ENCODE measurements around the gene PTPN4. TPM values are rescaled to one million over a fixed set of nuclear protein-coding genes. Genes with fewer than 3 reads are reported as not detected.

Gene PTPN4
- total RNA-seq, 1 donor, result 19.5 TPM

DNA sequence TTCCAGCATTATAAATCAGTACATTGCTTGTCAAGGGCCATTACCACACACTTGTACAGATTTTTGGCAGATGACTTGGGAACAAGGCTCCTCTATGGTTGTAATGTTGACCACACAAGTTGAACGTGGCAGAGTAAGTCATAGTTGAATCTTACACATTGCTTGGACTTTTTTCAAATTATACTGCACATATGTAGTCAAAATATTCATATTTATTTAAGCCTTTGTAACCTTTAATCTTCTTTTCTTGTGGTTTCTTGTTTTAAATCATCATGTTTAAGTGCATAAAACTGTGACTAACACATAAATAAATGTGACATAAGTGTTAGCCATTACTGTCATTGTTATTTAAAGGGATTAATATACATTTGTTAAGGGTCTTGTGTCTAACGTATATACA lies 201.1 kb downstream of the PTPN4 start:
- H3K27ac ChIP-seq (ENCODE audit: low read depth, low read length), result no peak overlapping the region
- TF ChIP-seq, protein P1, sequence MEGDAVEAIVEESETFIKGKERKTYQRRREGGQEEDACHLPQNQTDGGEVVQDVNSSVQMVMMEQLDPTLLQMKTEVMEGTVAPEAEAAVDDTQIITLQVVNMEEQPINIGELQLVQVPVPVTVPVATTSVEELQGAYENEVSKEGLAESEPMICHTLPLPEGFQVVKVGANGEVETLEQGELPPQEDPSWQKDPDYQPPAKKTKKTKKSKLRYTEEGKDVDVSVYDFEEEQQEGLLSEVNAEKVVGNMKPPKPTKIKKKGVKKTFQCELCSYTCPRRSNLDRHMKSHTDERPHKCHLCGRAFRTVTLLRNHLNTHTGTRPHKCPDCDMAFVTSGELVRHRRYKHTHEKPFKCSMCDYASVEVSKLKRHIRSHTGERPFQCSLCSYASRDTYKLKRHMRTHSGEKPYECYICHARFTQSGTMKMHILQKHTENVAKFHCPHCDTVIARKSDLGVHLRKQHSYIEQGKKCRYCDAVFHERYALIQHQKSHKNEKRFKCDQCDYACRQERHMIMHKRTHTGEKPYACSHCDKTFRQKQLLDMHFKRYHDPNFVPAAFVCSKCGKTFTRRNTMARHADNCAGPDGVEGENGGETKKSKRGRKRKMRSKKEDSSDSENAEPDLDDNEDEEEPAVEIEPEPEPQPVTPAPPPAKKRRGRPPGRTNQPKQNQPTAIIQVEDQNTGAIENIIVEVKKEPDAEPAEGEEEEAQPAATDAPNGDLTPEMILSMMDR (IDR thresholded peaks at IDR 0.05; ENCODE audit: extremely low read depth, low read depth, low read length), result no peak
- no peak overlapping the region for H2AFZ ChIP-seq (ENCODE audit: low read length)
- no peaks in the 10 kb centered on the region for H3K36me3 ChIP-seq (ENCODE audit: insufficient read depth, low read length)
- H3K9me3 ChIP-seq (ENCODE audit: low read depth, low read length), result no peaks in the 10 kb centered on the region
- H3K27me3 ChIP-seq (ENCODE audit: insufficient read depth, low read length), result no peaks in the 10 kb centered on the region
- H3K79me2 ChIP-seq (ENCODE audit: insufficient read depth, low read length), result no peaks in the 10 kb centered on the region
- peaks cover 11% of the 10 kb centered on the region for H3K4me1 ChIP-seq (ENCODE audit: insufficient read depth, low read length)
- no peaks in the 10 kb centered on the region for H4K20me1 ChIP-seq (ENCODE audit: insufficient read depth, low read length)
- H3K4me3 ChIP-seq (ENCODE audit: insufficient read depth, low read length), result no peak overlapping the region
- DNase-seq (ENCODE audit: insufficient read length, low spot score, missing footprints), result no peak
- no peak overlapping the region for H3K4me2 ChIP-seq (ENCODE audit: insufficient read depth, low read length)

DNA sequence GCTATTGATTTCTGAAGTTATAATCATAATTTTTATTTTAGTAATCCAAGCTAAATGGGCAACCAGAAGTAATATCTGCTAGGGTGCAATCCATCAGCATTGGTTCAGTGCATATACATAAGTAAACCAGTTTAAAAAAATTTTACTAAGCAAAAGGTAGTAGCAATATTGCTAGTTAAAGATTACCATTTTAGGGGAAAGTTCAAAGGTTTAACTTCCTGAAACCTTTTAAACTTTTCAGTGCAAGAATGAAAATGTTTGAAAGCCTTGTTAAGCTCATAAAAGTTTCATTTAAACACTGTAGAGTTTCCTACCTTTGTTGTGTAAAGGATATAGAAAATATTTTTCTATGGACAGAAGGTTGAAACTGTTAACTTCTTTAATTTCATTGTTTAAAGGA lies 222.2 kb downstream of the PTPN4 start:
- Histone ChIP-seq H3K4me2 (ENCODE audit: insufficient read depth, low read length) (no peak overlapping the region), H2AFZ (ENCODE audit: low read length) (no peak overlapping the region), H4K20me1 (ENCODE audit: insufficient read depth, low read length) (no peaks in the 10 kb centered on the region), H3K79me2 (ENCODE audit: insufficient read depth, low read length) (no peaks in the 10 kb centered on the region), H3K27ac (ENCODE audit: low read depth, low read length) (no peak overlapping the region), H3K27me3 (ENCODE audit: insufficient read depth, low read length) (no peaks in the 10 kb centered on the region), H3K9me3 (ENCODE audit: low read depth, low read length) (no peaks in the 10 kb centered on the region), H3K4me3 (ENCODE audit: insufficient read depth, low read length) (no peak overlapping the region), H3K4me1 (ENCODE audit: insufficient read depth, low read length) (no peaks in the 10 kb centered on the region), H3K36me3 (ENCODE audit: insufficient read depth, low read length) (no peaks in the 10 kb centered on the region)
- DNase-seq (ENCODE audit: insufficient read length, low spot score, missing footprints), result no peak
- TF ChIP-seq, protein P1 (IDR thresholded peaks at IDR 0.05; ENCODE audit: extremely low read depth, low read depth, low read length), result no peak

DNA sequence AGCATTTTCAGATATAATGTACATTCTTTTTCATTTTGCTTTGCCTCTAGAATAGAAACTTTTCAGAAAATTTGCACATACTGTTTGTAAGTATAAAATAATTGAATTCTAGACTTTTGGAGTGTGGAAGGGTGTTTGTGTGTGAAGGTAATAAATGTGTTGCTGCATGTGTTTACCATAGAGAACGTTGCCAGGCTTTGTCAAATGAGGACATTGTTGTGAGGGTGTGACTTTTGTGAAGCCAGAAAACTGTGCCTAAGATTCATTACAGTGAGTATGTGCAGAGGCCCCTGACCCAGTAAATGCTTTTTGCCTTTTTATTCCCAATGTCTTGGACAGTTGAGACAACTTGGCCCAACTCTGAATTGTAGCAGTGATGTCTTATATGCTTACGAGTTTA lies 222.8 kb downstream of the PTPN4 start:
- no peak overlapping the region for H2AFZ ChIP-seq (ENCODE audit: low read length)
- H3K4me3 ChIP-seq (ENCODE audit: insufficient read depth, low read length), result no peak overlapping the region
- H3K9me3 ChIP-seq (ENCODE audit: low read depth, low read length), result no peaks in the 10 kb centered on the region
- H3K4me1 ChIP-seq (ENCODE audit: insufficient read depth, low read length), result no peaks in the 10 kb centered on the region
- no peak overlapping the region for H3K27ac ChIP-seq (ENCODE audit: low read depth, low read length)
- no peaks in the 10 kb centered on the region for H3K79me2 ChIP-seq (ENCODE audit: insufficient read depth, low read length)
- H3K27me3 ChIP-seq (ENCODE audit: insufficient read depth, low read length), result no peaks in the 10 kb centered on the region
- TF ChIP-seq, protein P1 (IDR thresholded peaks at IDR 0.05; ENCODE audit: extremely low read depth, low read depth, low read length), result no peak
- no peak for DNase-seq (ENCODE audit: insufficient read length, low spot score, missing footprints)
- no peaks in the 10 kb centered on the region for H4K20me1 ChIP-seq (ENCODE audit: insufficient read depth, low read length)
- H3K4me2 ChIP-seq (ENCODE audit: insufficient read depth, low read length), result no peak overlapping the region
- H3K36me3 ChIP-seq (ENCODE audit: insufficient read depth, low read length), result no peaks in the 10 kb centered on the region

DNA sequence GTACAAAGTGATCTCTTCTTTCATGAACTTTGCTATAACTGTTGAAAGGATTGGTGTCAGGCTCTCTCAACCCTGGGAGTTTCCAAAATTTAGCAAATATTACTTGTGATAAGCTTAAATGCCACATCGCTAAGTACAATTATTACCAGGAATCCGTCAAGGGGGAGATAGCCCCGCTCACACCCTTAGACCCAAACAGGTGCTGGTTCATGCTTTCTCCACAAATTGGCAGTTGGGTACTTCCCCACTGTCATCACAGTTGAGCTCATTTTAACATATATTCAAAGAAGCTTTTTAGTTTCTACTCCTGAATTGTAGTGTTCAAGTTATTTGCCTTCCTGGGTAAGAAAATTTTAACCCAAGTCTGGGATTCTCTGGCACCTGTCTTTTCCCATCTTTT lies 223.4 kb downstream of the PTPN4 start:
- no peak overlapping the region for H3K4me3 ChIP-seq (ENCODE audit: insufficient read depth, low read length)
- no peak overlapping the region for H3K27ac ChIP-seq (ENCODE audit: low read depth, low read length)
- H3K27me3 ChIP-seq (ENCODE audit: insufficient read depth, low read length), result no peaks in the 10 kb centered on the region
- DNase-seq (ENCODE audit: insufficient read length, low spot score, missing footprints), result no peak
- TF ChIP-seq, protein P1 (IDR thresholded peaks at IDR 0.05; ENCODE audit: extremely low read depth, low read depth, low read length), result no peak
- H2AFZ ChIP-seq (ENCODE audit: low read length), result no peak overlapping the region
- H3K4me1 ChIP-seq (ENCODE audit: insufficient read depth, low read length), result no peaks in the 10 kb centered on the region
- H3K4me2 ChIP-seq (ENCODE audit: insufficient read depth, low read length), result no peak overlapping the region
- H3K36me3 ChIP-seq (ENCODE audit: insufficient read depth, low read length), result no peaks in the 10 kb centered on the region
- no peaks in the 10 kb centered on the region for H4K20me1 ChIP-seq (ENCODE audit: insufficient read depth, low read length)
- H3K79me2 ChIP-seq (ENCODE audit: insufficient read depth, low read length), result no peaks in the 10 kb centered on the region
- H3K9me3 ChIP-seq (ENCODE audit: low read depth, low read length), result no peaks in the 10 kb centered on the region

Data from osteoblast (primary cell).